K562 (cell line): ENCODE results near the gene ARMC9.

Experiments
- EZH2 ChIP-seq: IDR thresholded peaks from 2 replicates; pipeline ENCODE4 v1.6.1; 2012; ENCODE audit warnings: low read depth, mild to moderate bottlenecking, inconsistent platforms, low read length, borderline replicate concordance
- MEF2A ChIP-seq: IDR thresholded peaks from 2 replicates; pipeline ENCODE4 v1.6.1; 2011; ENCODE audit warnings: low read depth, mild to moderate bottlenecking, low read length, moderate library complexity; ENCODE audit not compliant: control insufficient read depth
- YY1 ChIP-seq, 3 experiments: IDR thresholded peaks; 2 replicates each; pipeline ENCODE4 v1.6.1; 2011; ENCODE audit warnings: low read length in 2 of 3, mild to moderate bottlenecking in 2 of 3, moderate library complexity in 2 of 3, borderline replicate concordance in 1 of 3, control low read depth in 1 of 3, low read depth in 1 of 3; ENCODE audit not compliant: insufficient read depth in 3 of 3, insufficient replicate concordance in 2 of 3, control insufficient read depth in 1 of 3, insufficient read length in 1 of 3; ENCODE audit errors: extremely low read depth in 1 of 3
- ZNF583 ChIP-seq: fragments of 250-450 bp; sonication (Bioruptor Pico); IDR thresholded peaks from 2 replicates; pipeline ENCODE4 v1.4.0; 2020
- TF ChIP-seq, protein P1 (sequence below), 2 experiments: fragments of 450-650 bp in 1 of 2; IDR thresholded peaks; 2 replicates each; pipeline ENCODE4 v1.6.1; 2011 to 2017; ENCODE audit warnings: low read depth in 2 of 2, antibody characterized with exemption in 1 of 2, borderline replicate concordance in 1 of 2, low read length in 1 of 2, mild to moderate bottlenecking in 1 of 2, mixed read lengths in 1 of 2; ENCODE audit not compliant: control insufficient read depth in 1 of 2
- TF ChIP-seq, protein P2 (sequence below), 2 experiments: fragments of 200-800 bp in 1 of 2; sonication (Bioruptor generic) in 1 of 2; sonication (generic) in 1 of 2; formaldehyde crosslinking in 1 of 2; IDR thresholded peaks in 1 of 2; conservative IDR thresholded peaks in 1 of 2; 2 replicates each; pipeline versions ENCODE4 v1.5.0 to v1.6.1; 2016 to 2020; ENCODE audit warnings: missing compliant biosample characterization in 1 of 2, missing genetic modification characterization in 1 of 2, missing genetic modification reagents in 1 of 2
- TF ChIP-seq, protein P3 (sequence below): fragments of 450-650 bp; IDR thresholded peaks from 2 replicates; pipeline ENCODE4 v1.6.1; 2017; ENCODE audit warnings: antibody characterized with exemption
- TF ChIP-seq, protein P4 (sequence below), 3 experiments: IDR thresholded peaks in 2 of 3; conservative IDR thresholded peaks in 1 of 3; 2 replicates each; pipeline ENCODE4 v1.5.1; 2011 to 2012; ENCODE audit warnings: low read length in 3 of 3, mild to moderate bottlenecking in 3 of 3, control low read depth in 2 of 3, improper control_type of control experiment in 1 of 3, inconsistent platforms in 1 of 3, low read depth in 1 of 3, mixed read lengths in 1 of 3, moderate library complexity in 1 of 3; ENCODE audit not compliant: insufficient read depth in 2 of 3
- TF ChIP-seq, protein P5 (sequence below): fragments of 450-650 bp; formaldehyde crosslinking; IDR thresholded peaks from 2 replicates; pipeline ENCODE4 v1.4.0; 2022; ENCODE audit warnings: mild to moderate bottlenecking, moderate library complexity

DNA sequence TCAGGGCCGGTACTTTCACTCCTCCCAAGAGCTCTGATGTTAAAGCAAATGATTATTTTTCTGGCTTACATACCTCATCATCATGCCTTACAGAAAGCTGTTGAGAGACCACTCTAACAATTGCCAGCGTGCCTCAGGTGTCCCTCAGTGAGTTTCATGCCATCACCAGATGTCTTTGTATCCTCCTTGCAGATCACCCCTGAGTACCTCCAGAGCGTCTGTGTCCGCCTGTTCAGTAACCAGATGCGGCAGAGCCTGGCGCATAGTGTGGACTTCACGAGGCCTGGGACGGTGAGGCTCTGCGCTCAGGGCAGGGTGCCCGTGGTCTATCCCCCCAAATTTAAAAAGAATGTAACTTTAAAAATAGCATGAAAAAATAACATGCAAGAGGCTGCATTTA, 41.3 kb downstream of the ARMC9 start:
- TF ChIP-seq, protein P1, sequence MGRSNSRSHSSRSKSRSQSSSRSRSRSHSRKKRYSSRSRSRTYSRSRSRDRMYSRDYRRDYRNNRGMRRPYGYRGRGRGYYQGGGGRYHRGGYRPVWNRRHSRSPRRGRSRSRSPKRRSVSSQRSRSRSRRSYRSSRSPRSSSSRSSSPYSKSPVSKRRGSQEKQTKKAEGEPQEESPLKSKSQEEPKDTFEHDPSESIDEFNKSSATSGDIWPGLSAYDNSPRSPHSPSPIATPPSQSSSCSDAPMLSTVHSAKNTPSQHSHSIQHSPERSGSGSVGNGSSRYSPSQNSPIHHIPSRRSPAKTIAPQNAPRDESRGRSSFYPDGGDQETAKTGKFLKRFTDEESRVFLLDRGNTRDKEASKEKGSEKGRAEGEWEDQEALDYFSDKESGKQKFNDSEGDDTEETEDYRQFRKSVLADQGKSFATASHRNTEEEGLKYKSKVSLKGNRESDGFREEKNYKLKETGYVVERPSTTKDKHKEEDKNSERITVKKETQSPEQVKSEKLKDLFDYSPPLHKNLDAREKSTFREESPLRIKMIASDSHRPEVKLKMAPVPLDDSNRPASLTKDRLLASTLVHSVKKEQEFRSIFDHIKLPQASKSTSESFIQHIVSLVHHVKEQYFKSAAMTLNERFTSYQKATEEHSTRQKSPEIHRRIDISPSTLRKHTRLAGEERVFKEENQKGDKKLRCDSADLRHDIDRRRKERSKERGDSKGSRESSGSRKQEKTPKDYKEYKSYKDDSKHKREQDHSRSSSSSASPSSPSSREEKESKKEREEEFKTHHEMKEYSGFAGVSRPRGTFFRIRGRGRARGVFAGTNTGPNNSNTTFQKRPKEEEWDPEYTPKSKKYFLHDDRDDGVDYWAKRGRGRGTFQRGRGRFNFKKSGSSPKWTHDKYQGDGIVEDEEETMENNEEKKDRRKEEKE (IDR thresholded peaks at IDR 0.05; ENCODE audit: borderline replicate concordance in 1 of 2, control insufficient read depth in 1 of 2, low read depth in 2 of 2, low read length in 1 of 2): no peak
- TF ChIP-seq EZH2 (no peak), YY1 (IDR thresholded peaks at IDR 0.05; ENCODE audit: borderline replicate concordance in 1 of 3, control insufficient read depth in 1 of 3, extremely low read depth in 1 of 3, insufficient read depth in 3 of 3, insufficient read length in 1 of 3, insufficient replicate concordance in 2 of 3, low read depth in 1 of 3, low read length in 2 of 3) (no peak), ZNF583 (CRISPR knock-in tag) (no peak), MEF2A (no peak)
- TF ChIP-seq, protein P2, sequence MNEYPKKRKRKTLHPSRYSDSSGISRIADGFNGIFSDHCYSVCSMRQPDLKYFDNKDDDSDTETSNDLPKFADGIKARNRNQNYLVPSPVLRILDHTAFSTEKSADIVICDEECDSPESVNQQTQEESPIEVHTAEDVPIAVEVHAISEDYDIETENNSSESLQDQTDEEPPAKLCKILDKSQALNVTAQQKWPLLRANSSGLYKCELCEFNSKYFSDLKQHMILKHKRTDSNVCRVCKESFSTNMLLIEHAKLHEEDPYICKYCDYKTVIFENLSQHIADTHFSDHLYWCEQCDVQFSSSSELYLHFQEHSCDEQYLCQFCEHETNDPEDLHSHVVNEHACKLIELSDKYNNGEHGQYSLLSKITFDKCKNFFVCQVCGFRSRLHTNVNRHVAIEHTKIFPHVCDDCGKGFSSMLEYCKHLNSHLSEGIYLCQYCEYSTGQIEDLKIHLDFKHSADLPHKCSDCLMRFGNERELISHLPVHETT (CRISPR knock-in tag; conservative IDR thresholded peaks at IDR 0.05 in 1 of 2, IDR thresholded peaks at IDR 0.05 in 1 of 2): no peak
- TF ChIP-seq, protein P3, sequence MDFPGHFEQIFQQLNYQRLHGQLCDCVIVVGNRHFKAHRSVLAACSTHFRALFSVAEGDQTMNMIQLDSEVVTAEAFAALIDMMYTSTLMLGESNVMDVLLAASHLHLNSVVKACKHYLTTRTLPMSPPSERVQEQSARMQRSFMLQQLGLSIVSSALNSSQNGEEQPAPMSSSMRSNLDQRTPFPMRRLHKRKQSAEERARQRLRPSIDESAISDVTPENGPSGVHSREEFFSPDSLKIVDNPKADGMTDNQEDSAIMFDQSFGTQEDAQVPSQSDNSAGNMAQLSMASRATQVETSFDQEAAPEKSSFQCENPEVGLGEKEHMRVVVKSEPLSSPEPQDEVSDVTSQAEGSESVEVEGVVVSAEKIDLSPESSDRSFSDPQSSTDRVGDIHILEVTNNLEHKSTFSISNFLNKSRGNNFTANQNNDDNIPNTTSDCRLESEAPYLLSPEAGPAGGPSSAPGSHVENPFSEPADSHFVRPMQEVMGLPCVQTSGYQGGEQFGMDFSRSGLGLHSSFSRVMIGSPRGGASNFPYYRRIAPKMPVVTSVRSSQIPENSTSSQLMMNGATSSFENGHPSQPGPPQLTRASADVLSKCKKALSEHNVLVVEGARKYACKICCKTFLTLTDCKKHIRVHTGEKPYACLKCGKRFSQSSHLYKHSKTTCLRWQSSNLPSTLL: no peak
- TF ChIP-seq, protein P4, sequence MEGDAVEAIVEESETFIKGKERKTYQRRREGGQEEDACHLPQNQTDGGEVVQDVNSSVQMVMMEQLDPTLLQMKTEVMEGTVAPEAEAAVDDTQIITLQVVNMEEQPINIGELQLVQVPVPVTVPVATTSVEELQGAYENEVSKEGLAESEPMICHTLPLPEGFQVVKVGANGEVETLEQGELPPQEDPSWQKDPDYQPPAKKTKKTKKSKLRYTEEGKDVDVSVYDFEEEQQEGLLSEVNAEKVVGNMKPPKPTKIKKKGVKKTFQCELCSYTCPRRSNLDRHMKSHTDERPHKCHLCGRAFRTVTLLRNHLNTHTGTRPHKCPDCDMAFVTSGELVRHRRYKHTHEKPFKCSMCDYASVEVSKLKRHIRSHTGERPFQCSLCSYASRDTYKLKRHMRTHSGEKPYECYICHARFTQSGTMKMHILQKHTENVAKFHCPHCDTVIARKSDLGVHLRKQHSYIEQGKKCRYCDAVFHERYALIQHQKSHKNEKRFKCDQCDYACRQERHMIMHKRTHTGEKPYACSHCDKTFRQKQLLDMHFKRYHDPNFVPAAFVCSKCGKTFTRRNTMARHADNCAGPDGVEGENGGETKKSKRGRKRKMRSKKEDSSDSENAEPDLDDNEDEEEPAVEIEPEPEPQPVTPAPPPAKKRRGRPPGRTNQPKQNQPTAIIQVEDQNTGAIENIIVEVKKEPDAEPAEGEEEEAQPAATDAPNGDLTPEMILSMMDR (IDR thresholded peaks at IDR 0.05 in 2 of 3, conservative IDR thresholded peaks at IDR 0.05 in 1 of 3; ENCODE audit: insufficient read depth in 2 of 3, low read depth in 1 of 3, low read length in 3 of 3): no peak
- TF ChIP-seq, protein P5, sequence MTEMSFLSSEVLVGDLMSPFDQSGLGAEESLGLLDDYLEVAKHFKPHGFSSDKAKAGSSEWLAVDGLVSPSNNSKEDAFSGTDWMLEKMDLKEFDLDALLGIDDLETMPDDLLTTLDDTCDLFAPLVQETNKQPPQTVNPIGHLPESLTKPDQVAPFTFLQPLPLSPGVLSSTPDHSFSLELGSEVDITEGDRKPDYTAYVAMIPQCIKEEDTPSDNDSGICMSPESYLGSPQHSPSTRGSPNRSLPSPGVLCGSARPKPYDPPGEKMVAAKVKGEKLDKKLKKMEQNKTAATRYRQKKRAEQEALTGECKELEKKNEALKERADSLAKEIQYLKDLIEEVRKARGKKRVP (CRISPR knock-in tag): no peak
